DMS 273 (cell line): Measurements from ENCODE around the gene CABCOCO1.
"Not testable (repeated sequence)": the region's sequence is repeated elsewhere in the genome, so short reads cannot be mapped to it uniquely, and the experiment has no call there.

ENCODE experiments used
- DNase-seq: peaks from one replicate; lab custom pipeline; 2025; ENCODE audit not compliant: unreplicated experiment; lab: John Stamatoyannopoulos, UW

Gene CABCOCO1

DNA sequence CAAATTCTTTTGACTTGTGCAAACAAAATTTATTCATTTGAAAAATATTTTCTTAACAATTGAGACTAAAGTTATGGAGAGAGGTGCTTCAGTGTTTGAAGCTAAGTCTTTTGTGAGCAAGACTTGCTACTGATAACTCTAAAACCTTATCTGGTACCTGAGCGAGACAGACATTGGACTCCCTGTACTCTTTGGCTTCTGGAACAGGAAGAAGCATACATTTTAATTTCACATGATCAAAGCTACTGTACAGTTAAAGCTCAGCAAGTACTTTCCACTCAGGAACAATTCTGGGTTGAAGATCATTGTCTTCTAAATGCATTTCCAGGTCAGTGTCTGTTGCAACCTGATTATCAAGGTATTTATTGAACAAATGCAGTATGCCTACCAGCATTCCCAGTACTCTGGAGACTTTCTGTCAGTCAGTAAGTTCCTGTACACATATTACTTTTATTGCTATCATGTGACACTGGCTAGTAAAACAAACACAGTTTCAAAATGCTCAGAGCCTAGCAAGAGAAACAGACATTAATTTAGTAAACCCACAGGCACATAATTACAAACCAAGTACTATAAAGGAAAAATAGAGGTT, 42.4 kb downstream of the CABCOCO1 start:
- no peak for DNase-seq

DNA sequence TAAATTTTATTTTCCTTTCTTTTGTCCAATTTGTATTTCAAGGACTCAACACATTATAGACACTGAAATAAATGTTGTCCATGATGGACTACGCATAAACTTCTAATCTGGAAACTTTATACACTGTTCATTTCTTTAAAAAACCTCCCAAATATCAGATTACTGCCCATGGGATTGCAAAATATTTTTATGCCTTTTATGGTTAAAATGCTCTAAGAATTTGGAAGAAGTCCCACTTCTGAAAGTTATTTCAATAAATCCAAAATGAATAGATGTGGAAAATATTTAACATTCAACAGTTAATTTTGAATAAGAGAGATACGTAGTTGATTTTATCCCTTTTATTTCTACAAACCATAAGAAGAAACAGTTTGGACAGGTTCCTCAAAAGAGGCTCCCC, 46.1 kb downstream of the CABCOCO1 start:
- no peak for DNase-seq

DNA sequence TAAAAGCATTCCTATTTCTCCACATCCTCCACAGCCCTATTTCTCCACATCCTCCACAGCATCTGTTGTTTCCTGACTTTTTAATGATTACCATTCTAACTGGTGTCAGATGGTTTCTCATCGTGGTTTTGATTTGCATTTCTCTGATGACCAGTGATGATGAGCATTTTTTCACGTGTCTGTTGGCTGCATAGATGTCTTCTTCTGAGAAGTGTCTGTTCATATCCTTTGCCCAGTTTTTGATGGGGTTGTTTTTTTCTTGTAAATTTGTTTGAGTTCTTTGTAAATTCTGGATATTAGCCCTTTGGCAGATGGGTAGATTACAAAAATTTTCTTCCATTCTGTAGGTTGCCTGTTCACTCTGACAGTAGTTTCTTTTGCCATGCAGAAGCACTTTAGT, 49.4 kb downstream of the CABCOCO1 start:
- peak; percentile 13 for DNase-seq

DNA sequence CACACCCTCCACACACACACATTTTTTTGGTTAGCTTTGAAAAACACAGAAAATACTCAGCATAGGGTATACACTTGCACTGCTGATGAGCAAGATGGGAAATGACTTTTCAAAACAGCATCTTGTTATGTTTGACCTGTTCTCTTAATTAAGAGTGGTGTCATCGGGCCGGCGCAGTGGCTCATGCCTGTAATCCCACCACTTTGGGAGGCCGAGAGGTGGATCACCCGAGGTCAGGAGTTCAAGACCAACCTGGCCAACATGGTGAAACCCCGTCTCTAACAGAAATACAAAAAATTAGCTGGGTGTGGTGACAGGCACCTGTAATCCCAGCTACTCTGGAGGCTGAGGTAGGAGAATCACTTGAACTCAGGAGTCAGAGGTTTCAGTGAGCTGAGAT, 56.7 kb downstream of the CABCOCO1 start:
- DNase-seq, result not testable (repeated sequence)

DNA sequence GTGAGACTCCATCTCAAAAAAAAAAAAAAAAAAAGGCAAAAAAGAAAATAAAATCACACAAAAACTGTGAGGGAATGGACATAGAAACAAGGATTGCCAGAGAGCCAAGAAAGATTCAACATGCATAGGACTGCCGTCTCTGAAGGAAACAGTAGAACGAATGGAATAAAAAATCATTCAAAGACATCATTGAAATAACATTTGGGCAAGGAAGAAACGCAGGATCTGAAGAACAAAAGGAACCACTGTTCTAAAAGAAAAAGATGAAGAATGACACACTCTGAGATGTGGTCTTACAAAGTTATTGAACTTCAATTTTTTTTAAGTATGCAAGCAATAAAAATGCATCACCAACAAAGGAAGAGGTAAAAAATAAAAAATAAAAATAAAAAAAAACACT, 57.2 kb downstream of the CABCOCO1 start:
- no peak for DNase-seq

DNA sequence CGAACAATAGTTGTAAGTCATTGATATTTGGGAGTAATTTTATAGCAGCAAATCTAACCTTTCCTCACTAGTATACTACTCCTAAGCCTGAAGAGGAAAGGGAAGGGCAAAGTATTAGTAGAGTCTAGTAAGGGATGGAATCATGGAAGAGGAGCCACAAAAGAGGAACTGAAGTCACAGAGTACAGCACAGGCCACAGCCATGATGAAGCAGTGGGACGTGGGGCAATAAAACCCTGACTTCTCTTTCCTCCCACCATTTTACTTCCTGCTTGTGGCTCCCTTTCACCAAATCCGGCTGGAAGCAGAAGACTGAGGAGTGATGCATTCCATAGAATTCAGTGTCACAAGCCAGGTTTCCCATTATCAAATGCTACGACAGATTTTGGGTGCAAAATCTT, 58.7 kb downstream of the CABCOCO1 start:
- no peak for DNase-seq

DNA sequence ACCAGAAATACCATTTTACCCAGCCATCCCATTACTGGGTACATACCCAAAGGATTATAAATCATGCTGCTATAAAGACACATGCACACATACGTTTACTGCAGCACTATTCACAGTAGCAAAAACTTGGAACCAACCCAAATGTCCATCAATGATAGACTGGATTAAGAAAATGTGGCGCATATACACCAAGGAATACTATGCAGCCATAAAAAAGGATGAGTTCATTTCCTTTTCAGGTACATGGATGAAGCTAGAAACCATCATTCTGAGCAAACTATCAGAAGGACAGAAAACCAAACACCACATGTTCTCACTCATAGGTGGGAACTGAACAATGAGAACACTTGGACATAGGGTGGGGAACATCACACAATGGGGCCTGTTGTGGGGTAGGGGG, 62.5 kb downstream of the CABCOCO1 start:
- DNase-seq, result not testable (repeated sequence)

DNA sequence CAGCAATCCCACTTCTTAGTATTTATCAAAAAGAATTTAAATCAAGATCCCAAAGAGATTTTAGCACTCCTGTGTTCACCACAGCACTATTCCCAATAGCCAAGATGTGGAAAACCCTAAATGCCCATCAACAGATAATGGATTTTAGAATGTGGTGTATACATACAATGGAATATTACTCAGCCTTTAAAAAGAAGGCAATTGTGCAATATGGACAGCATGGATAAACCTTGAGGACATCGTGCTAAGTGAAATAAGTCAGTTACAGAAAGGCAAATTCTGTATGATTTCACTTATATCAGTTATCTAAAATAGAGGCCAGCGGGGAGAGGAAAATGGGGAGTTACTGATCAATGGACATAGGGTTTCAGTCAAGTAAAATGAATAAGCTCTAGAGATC, 66.9 kb downstream of the CABCOCO1 start:
- DNase-seq, result no peak

DNA sequence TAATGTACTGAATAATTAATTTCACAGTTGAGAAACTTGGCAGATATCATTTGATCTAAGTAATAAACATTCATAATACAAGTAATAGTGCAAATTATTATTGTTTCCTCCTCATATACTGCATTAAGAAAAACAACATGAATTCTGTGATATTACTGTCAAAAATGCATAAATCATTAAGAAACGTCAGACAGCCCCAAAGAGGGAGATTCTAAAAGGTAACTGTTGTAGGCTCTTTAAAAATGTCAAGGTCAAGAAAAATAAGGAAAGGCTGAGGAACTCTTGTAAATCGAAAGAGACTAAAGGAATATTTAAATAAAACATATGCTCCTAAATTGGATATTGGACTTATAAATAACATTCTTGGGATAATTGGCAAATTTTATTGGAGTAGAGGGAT, 67.9 kb downstream of the CABCOCO1 start:
- no peak for DNase-seq

DNA sequence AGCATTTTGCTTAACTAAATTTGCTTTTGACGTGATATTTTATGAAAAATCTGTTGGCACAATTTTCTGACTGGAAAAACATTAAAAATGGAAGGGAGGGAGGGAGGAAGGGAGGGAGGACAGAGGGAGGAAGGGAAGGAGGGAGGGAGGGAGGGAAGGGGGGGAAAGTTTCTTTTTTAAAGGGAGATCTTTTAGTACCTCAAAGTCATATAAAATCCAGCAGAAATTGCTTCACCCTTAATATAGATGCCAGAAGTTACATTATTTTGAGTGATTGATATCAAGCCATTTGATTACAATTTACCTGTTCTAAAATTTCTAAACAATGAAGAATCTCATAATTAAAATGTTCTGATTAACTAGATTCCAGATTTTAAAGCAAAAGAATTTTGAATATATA, 68.9 kb downstream of the CABCOCO1 start:
- DNase-seq, result no peak

DNA sequence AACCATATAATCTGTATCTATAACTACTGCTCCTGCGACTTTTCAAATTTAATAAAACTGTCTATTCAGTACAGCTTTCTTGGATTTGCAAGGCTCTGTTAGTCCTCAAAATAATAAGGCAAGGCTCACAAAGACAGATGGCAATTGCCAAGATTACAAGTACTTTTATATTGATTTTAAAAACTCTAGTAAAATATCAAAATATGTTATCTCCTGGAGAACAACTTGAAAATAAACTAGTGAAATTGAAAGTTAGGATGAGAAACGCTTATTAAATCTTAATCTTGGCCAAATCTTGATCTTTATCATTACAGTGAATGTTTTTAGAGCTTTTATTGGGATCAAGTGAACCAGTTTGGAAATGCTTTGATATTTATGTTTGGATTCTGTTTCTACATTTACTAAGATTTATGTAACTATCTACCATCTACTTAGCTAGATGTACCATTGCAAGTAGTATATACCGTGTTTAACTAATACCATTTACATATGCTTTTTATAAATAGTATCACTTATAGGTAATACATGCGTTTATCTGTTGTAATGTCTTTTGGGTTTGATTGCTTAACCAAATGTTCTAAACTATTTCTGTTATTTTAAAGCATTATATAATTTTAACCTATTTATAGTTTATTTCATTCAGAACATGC, 70.0 kb downstream of the CABCOCO1 start:
- DNase-seq, result peak; percentile 0

DNA sequence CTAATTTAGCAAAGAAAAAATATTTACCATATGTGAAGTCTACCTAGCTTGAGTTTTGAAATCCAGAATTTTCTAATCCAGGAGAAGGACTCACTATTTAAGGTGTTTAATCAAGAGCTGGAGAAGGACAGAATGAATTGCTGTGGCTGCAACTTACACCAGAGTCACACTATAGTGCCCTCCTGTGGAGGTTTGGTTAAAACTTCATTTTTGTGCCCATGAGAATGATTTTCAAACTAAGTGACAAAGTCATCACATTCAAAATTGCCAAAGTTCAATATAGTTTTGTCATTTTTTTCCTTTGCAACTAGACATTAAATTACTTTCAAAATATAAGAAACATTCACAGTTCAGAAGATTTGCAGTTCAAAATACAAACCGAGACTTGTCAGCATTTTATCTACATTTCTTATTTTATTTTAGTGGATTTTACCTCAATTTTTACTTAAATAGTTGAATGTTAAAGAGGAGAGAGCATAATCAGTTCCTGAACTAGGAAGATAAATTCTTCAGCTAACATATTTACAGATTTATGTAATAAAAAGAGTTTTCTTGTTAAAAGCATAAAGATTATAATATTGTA, 70.7 kb downstream of the CABCOCO1 start:
- DNase-seq, result peak; percentile 68

DNA sequence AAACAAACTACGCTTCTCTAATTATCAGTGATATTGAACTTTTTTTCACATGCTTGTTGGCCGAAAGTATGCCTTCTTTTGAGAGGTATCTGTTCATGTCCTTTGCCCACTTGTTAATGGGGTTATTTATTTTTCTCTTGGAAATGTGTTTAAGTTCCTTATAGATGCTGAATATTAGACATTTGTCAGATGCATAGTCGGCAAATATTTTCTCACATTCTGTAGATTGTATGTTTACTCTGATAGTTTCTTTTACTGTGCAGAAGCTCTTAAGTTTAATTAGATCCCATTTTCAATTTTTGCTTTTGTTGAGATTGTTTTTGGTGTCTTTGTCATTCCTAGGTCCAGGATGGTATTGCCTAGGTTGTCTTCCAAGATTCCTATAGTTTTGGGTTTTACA, 73.2 kb downstream of the CABCOCO1 start:
- no peak for DNase-seq

DNA sequence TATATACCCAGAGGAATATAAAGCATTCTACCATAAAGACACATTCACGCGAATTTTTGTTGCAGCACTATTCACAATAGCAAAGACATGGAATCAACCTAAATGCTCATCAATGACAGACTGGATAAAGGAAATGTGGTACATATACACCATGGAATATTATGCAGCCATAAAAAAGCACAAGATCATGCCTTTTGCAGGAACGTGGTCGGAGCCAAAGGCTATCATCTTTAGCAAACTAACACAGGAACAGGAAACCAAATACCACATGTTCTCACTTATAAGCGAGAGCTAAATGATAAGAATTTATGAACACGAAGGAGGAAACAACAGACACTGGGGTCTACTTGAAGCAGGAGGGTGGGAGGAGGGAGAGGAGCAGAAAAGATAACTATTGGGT, 74.7 kb downstream of the CABCOCO1 start:
- DNase-seq, result not testable (repeated sequence)

DNA sequence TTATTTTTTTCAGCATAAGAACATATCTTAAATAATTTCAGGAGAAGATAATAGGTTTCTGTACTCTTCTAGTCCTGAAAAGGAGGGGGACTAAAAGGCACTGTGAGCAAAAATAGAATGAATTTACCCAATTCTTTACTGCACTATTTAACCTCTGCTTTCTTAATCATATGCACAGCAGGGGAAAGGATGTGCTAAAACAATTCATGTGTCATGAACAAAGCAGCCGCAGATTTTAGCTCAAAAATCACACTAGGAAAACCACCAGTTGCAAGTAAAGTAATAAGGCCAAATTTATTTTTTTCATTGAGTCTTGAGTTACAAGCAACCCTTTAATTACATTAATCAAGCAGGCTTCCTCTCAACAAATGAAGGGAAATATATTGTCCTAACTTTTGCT, 80.1 kb downstream of the CABCOCO1 start:
- no peak for DNase-seq

DNA sequence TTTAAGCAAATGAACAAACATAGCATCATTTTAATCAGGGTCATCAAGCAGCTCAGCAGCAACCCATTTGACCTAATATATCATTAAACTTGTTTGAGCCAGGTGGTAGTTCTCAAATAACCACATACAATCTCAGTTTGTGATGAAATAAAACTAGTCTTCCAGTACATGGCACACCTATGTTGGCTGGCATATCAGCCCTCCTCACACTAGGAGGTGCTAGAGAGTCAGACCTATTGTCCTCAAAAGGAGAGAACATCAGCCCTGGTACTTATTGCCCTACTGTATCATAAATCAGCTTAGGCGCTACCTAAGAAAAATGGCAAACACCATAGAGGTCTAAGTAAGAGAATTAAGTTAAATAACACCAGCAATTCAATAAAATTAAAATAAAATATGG, 81.7 kb downstream of the CABCOCO1 start:
- DNase-seq, result peak; percentile 44

DNA sequence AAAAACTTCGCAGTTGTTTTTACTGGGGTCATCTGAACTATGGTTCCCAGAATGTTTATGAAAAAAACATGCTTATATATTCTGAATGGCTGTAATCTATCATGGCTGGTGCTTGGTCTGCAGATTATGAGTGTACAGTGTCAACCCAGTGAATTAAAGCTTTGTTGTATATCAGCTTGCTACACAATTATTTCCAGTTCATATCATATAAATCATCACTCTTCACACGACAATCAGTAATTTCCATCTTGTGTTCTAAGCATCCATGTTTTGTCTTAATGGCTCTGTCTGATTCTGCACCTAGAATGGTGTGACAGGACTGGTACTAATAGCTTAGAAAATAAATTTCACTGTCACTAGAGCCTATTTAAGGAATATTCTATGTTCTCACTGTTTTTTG, 83.6 kb downstream of the CABCOCO1 start:
- no peak for DNase-seq

DNA sequence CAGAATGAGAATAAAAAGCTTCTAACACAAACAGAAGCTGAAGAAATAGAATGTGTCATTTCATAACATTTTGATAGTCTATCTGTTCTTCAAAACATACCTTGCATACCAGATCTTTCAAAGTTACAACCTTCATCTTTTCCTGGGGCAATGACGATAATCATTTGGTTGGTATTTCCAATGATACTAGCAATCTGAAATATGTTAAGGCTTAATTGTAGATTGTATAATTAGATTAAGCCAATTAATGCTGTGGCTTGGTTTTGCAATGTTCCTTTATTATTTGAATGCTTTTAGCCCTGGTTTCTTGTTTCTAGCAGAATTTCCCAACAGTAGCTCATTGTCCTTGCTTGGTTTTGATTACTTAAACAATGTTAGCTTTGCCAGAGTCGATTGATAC, 84.6 kb downstream of the CABCOCO1 start:
- DNase-seq, result no peak

DNA sequence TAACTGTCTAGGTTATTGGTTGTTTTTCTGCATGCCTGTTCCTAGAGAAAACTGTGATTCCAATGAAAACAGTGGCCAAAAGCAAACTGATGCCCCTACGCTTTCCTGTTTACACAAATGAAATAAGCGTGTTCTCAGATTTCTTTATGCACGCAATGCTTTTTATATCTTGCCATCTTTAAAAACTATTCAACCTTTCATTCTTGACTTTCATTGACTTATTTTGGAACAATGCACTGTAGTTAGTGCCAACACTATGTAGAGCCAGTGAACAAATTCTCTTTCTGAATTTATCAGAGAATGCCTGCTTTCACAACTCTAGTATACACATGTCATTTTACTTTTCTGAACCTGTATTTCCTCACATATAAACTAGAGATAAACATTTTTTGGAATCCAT, 86.6 kb downstream of the CABCOCO1 start:
- DNase-seq, result no peak

DNA sequence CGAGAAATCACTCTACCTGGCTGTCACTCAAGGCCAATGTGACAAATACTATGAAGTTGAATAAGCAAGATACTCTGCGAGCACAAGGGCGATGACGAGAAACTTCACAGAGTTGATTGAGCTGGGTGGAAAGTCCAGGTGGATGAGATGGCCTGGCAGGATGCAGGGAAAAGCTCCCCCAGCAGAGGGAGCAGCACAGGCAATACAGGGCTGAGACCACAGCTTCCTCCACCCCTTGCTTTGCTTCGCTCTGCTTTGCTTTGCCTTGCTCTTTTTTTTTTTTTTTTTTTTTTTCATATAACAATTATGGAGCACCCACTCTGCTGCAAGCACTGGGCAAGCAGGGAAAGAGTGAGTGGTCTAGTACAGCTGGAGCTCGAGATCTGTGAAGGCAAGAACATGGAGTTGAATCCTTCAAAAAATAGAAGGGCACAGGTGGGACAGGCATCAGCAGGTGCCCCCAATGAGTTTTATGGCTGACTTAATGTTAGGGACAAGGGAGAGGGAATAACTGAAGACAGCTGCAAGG, 88.3 kb downstream of the CABCOCO1 start:
- peak; percentile 65 for DNase-seq

DNA sequence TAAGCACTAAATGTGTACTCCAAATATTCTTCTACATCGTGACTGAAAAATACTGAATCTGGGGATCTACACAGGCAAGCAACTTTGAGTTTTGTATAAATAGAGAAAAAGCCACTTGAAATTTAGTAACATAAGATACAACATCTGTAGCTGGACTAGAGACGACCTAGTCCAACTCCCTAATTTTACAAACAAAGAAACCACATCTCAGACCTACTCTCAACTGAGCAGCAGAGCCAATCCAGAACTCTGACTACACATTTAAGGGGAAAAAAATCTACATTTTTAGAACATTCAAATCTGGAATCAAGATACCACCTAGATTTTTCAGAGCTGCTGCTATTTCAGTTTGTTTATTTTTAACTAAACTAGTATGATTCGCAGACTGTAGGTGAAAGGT, 88.9 kb downstream of the CABCOCO1 start:
- no peak for DNase-seq
